HG03175 (cell line): ENCODE measurements around the gene RO60.
A peak's percentile ranks its signal among the peaks of the same experiment; 100 is the strongest.
"Not testable (repeated sequence)": the region's sequence is repeated elsewhere in the genome, so short reads cannot be mapped to it uniquely, and the experiment has no call there.

Experiments used
- ATAC-seq: cut with Tn5 transposase; IDR thresholded peaks from one replicate; pipeline ENCODE4 v1.9.1; 2021; ENCODE audit warnings: mild to moderate bottlenecking, moderate library complexity; ENCODE audit not compliant: unreplicated experiment

RO60 gene

GRCh38 chr1:193059282-193060114 is at the start of gene RO60, which contains the start of gene UCHL5:
Gene RO60, plus strand, starts transcription at chr1:193059612. Its CDS starts 9,443 bp downstream, at chr1:193069055.
Gene UCHL5, minus strand, starts transcription at chr1:193059360. Its CDS starts 100 bp downstream, at chr1:193059260.
- ATAC-seq: peak; percentile 91

GRCh38 chr1:193011406-193011805 is 48.0 kb upstream of the RO60 start:
- ATAC-seq: no peak

GRCh38 chr1:193013005-193013404 is 46.4 kb upstream of the RO60 start:
- ATAC-seq: no peak

- ATAC-seq: no peak
Observed at GRCh38 chr1:193013707-193014106, 45.7 kb upstream of the RO60 start.

GRCh38 chr1:193014400-193014799 is 45.0 kb upstream of the RO60 start:
- no peak for ATAC-seq

- no peak for ATAC-seq
Observed at GRCh38 chr1:193016788-193017187, 42.6 kb upstream of the RO60 start.

- peak; percentile 75 for ATAC-seq
Observed at GRCh38 chr1:193019442-193020026, 39.9 kb upstream of the RO60 start.

GRCh38 chr1:193025218-193025617 is 34.2 kb upstream of the RO60 start:
- ATAC-seq: no peak

GRCh38 chr1:193030280-193030679 is 29.1 kb upstream of the RO60 start:
- ATAC-seq: no peak

GRCh38 chr1:193031431-193031830 is 28.0 kb upstream of the RO60 start:
- peak; percentile 68 for ATAC-seq

GRCh38 chr1:193032643-193033427 is 26.6 kb upstream of the RO60 start:
- ATAC-seq: not testable (repeated sequence)

GRCh38 chr1:193033610-193034009 is 25.8 kb upstream of the RO60 start:
- no peak for ATAC-seq

GRCh38 chr1:193036337-193037047 is 22.9 kb upstream of the RO60 start:
- no peak for ATAC-seq

GRCh38 chr1:193040011-193040410 is 19.4 kb upstream of the RO60 start:
- no peak for ATAC-seq

GRCh38 chr1:193042766-193043691 is 16.4 kb upstream of the RO60 start:
- no peak for ATAC-seq

- ATAC-seq: not testable (repeated sequence)
Observed at GRCh38 chr1:193048913-193049312, 10.5 kb upstream of the RO60 start.

- ATAC-seq: no peak
Observed at GRCh38 chr1:193054169-193054675, 5.2 kb upstream of the RO60 start.

- peak; percentile 46 for ATAC-seq
Observed at GRCh38 chr1:193058529-193059281, 707 bp upstream of the RO60 start.

- ATAC-seq: no peak
Observed at GRCh38 chr1:193060115-193060403, 647 bp downstream of the RO60 start.
